ENCODE measurements around the gene POC1B. TPM values are rescaled to one million over a fixed set of nuclear protein-coding genes. Genes with fewer than 3 reads are reported as not detected.

The POC1B gene
- total RNA-seq, 1 donor from 2014 or later, result 7.0 TPM

DNA sequence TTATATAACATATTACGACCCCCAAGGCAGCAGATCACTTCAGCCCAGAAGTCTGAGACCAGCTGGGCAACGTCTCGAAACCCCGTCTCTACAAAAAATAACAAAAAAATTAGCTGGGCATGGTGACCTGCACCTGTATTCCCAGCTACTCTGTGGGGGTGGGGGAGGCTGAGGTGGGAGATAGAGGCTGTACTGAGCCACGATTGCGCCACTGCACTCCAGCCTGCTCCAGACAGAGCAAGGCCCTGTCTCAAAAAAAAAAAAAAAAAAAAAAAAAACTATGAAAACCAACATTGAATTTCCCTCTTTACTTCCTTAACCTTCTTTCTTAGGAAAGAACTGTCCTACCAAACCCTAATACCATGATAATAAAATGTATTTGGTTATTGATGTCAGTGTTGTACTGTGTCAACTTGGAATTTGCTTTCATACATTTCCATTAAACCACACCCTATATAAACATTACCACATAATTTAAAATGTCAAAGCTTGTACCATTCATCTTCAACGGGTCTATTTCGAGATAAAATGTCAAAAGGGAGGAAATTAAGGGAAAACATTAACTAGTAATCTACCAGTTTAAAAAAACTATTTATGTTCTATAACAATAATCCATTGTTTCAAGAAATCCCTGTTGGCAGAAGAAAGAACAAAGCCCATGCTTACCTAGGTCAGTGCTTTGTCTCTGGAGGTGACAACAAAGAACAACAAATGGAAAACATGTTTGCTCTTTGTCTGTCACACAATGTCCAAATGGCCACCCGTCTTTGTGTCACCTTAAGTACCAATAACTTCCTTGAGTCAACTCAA is 18.6 kb downstream of the POC1B start:
- intact Hi-C loops (cut with DNase I), result no loop called here
- ATAC-seq (ENCODE audit: poor library complexity), result no peak
- DNase-seq, result no peak

GRCh38 chr12:89506050-89506449 is 19.8 kb downstream of the POC1B start:
- intact Hi-C loops (cut with DNase I), result no loop called here
- ATAC-seq (ENCODE audit: poor library complexity) (no peak), DNase-seq (no peak)

GRCh38 chr12:89504560-89505346 is 21.1 kb downstream of the POC1B start:
- intact Hi-C loops (cut with DNase I), result no loop called here
- ATAC-seq (ENCODE audit: poor library complexity) (no peak), DNase-seq (no peak)

DNA sequence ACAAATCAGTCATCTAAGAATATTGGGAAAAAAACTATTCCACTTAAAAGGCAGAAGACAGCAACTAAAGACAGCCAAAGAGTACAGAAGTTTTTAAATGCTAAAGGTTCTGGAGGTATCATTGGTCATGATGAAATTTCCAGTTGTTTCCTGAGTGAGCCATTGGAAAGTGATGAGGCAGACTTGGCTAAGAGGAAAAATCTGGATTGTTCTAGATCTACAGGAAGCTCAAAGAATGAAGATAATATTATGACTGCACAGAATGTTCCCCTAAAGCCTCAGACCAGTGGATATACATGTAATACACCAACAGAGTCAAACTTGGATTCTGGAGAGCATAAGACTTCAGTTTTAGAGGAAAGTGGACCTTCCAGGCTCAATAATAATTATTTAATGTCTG is 24.1 kb downstream of the POC1B start:
- intact Hi-C loops (cut with DNase I), result no loop called here
- ATAC-seq (ENCODE audit: poor library complexity) (no peak), DNase-seq (no peak)

DNA sequence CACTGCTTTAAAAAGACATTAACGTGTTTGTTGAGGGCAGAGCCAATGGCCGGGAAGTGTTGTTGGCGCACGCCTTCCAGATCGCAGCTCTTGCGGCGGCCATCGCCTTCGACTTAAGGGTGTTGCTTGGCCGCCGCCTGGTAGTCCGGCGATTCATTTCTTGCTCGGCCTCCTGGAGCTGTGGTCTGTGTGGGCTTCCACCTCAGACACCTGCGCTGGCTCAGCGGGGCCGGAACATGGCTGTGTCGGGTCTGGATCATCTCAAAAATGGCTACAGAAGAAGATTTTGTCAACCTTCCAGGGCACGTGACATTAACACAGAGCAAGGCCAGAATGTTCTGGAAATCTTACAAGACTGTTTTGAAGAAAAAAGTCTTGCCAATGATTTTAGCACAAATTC is 26.0 kb downstream of the POC1B start:
- DNase-seq, result no peak

GRCh38 chr12:89497467-89497866 is 28.4 kb downstream of the POC1B start:
- DNase-seq (no peak), ATAC-seq (ENCODE audit: poor library complexity) (peak; percentile 71)
- intact Hi-C loops (cut with DNase I), result no loop called here

More for the DNA sequence above, 26.0 kb downstream of the POC1B start:
- ATAC-seq (ENCODE audit: poor library complexity), result no peak
- intact Hi-C loops (cut with DNase I), result no loop called here

DNA sequence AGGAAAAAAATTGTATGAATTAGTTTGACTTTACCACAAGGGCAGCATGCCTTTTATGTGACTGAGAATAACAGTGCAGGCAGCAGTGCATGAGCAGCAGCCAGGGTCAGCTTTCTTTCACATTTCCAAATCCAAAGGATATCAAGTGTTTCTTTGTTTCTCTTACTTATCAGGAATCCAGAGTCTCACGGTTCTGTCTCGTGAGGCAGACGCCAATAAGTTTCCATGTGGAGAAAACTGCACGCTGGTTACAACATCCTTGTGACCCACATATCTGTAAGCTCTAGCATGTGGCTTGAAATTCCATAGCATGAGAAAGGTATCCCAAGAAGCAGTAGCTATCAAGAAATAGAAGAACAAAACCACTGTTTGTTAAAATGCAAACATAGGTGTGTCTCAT is 28.8 kb downstream of the POC1B start:
- ATAC-seq (ENCODE audit: poor library complexity), result peak; percentile 77

GRCh38 chr12:89494411-89495231 is 31.2 kb downstream of the POC1B start:
- no peak for DNase-seq
- intact Hi-C loops (cut with DNase I), result no loop called here
- no peak for ATAC-seq (ENCODE audit: poor library complexity)

More for the DNA sequence above, 28.8 kb downstream of the POC1B start:
- DNase-seq, result no peak
- intact Hi-C loops (cut with DNase I), result no loop called here

GRCh38 chr12:89493670-89494302 is 32.1 kb downstream of the POC1B start:
- intact Hi-C loops (cut with DNase I), result no loop called here
- ATAC-seq (ENCODE audit: poor library complexity) (no peak), DNase-seq (no peak)

DNA sequence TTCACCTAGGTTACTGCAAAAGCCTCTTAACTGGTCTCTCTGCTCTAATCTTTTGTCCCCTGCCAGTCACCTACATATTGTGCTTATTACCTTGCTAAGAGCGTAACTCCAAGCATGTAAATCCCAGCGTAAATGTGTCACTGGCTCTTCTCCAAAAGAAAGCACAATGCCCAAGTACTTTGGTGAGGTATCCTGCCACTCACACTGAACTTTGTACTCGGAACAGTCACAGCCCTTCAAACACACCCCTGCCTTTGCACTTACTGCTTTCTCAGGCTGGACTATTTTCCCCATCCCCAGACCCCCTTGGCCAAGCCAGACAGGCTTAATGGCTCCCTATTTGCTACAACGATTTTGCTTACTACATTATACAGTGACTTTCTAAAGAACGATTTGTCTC is 33.0 kb downstream of the POC1B start:
- intact Hi-C loops (cut with DNase I), result no loop called here
- no peak for ATAC-seq (ENCODE audit: poor library complexity)
- DNase-seq, result no peak

DNA sequence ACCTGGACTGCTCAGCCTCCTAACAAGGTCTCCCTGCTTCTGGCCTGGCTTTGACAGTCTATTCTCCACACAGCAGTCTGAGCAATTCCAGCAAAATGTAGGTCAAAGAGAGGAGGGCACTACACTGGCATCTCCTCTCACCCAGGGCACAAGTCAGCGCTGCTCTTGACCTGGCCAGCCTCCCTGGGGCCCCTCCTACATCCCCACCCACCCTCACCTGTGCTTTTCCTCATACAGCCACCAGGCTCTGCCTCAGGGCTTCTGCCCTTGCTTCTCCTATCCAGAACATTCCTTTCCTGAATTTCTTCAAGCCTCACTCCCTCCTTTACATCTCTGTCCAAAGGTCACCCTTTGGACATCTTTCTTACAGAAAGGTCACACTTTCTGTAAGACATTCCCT is 34.9 kb downstream of the POC1B start:
- intact Hi-C loops (cut with DNase I), result no loop called here
- DNase-seq (no peak), ATAC-seq (ENCODE audit: poor library complexity) (no peak)

- intact Hi-C loops (cut with DNase I), result no loop called here
- DNase-seq, result no peak
- ATAC-seq (ENCODE audit: poor library complexity), result no peak
These were observed 39.6 kb downstream of the POC1B start for GRCh38 chr12:89486264-89486663.

GRCh38 chr12:89484470-89484869 is 41.4 kb downstream of the POC1B start:
- ATAC-seq (ENCODE audit: poor library complexity) (no peak), DNase-seq (no peak)
- intact Hi-C loops (cut with DNase I), result no loop called here

DNA sequence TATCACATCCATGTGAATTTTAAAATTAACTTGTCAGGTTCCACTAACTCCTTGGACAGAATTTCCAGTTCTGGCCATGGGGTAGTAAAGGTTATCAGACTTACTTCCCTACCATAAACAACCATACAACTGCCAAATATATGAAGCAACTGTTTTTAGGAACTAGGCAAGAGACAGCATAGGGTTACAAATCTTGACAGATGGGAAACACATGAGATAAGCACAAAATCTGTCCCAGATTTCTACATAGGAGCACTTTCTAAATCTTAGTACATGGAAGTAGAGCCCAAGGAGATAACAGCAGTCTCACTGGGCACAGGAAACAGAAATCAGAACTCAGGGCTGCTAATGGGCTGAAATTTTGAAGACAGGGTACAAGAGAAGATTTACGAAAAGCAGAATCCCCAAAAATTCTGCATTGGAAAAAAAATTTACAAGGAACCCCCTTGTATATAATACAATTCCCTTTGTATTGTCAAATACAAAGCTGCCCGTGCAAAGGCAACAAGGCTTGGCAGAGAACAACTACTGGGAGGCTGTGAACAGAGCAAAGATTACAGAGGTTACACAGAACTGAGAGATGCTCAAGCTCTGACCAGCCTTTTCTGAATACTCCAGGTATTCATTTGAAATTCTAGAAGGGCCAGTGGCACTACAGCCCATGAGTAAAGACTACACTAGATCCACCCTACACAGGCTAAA is 44.5 kb downstream of the POC1B start:
- intact Hi-C loops (cut with DNase I), result no loop called here
- no peak for DNase-seq
- no peak for ATAC-seq (ENCODE audit: poor library complexity)

DNA sequence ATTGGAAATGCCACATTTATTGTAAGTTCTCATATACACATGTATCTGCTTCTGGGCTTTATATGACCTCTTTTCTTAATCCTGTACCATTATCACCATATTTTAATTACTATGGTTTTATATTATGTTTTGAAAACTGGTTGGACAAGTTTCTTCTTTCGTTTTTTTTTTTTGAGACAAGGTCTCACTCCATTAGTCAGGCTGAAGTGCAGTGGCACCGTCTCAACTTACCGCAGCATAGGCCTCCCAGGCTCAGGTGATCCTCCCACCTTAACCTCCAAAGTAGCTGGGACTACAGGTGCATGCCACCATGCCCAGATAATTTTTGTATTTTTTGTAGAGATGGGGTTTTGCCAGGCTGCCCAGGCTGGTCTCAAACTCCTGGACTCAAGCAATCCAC is 45.9 kb downstream of the POC1B start:
- no peak for ATAC-seq (ENCODE audit: poor library complexity)
- intact Hi-C loops (cut with DNase I), result no loop called here

DNA sequence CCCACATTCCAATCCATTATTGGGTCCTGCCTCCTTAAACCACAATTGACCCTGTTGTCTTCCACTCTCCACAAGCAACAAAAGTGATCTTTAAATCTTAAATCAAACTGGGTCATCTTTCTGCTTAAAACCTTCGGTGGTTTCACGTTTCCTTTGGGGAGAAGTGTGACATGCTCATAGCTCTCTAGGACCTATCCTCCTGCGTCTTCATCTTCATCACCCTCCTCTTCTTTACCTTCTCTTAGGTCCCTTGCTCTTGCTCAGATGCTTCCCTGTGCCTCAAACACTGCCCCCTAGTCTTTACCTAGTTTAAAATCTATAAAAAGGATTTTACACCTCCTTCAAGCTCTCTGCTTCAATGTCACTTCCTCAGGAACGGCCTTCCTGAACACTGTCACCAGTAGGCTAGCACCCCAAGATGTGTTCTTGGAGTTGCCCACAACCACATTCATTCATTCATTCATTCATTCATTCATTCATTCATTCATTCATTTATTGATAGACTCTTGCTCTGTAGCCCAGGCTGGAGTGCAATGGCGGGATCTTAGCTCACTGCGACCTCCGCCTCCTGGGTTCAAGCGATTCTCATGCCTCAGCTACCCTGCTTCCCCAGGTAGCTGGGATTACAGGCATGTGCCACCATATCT is 48.1 kb downstream of the POC1B start:
- DNase-seq, result no peak
- ATAC-seq (ENCODE audit: poor library complexity), result no peak
- intact Hi-C loops (cut with DNase I), result no loop called here

More for the DNA sequence above, 45.9 kb downstream of the POC1B start:
- no peak for DNase-seq

- intact Hi-C loops (cut with DNase I), result no loop called here
- ATAC-seq (ENCODE audit: poor library complexity) (no peak), DNase-seq (no peak)
These were observed 48.8 kb downstream of the POC1B start for GRCh38 chr12:89476904-89477595.
